Measurements from ENCODE around the gene TCEA2. TPM values are rescaled to one million over a fixed set of nuclear protein-coding genes. Genes with fewer than 3 reads are reported as not detected.

Gene TCEA2
- total and polyA plus RNA-seq, 2 experiments from 2014 or later, result 96.0 to 169 TPM

GRCh38 chr20:64077094-64077493 is 14.1 kb downstream of the TCEA2 start:
- no peak for DNase-seq (ENCODE audit: low read depth in 1 of 2, low spot score in 1 of 2)
- no peaks in the 10 kb centered on the region for H3K9me3 ChIP-seq (ENCODE audit: low read depth)
- no peak overlapping the region for H3K27ac ChIP-seq
- H3K36me3 ChIP-seq, result peaks cover under 1% of the 10 kb centered on the region
- no peak for TF ChIP-seq CTCF (IDR thresholded peaks at IDR 0.05; ENCODE audit: low read depth, low read length)
- no peak overlapping the region for H3K4me3 ChIP-seq
- H3K4me1 ChIP-seq (ENCODE audit: low read depth), result peaks cover 12% of the 10 kb centered on the region
- no peaks in the 10 kb centered on the region for H3K27me3 ChIP-seq

- H3K9me3 ChIP-seq (ENCODE audit: low read depth), result no peaks in the 10 kb centered on the region
- peaks cover 17% of the 10 kb centered on the region for H3K4me1 ChIP-seq (ENCODE audit: low read depth)
- H3K27me3 ChIP-seq, result no peaks in the 10 kb centered on the region
- no peak overlapping the region for H3K27ac ChIP-seq
- no peaks in the 10 kb centered on the region for H3K36me3 ChIP-seq
- H3K4me3 ChIP-seq, result no peak overlapping the region
- DNase-seq (ENCODE audit: low read depth in 1 of 2, low spot score in 1 of 2), result no peak
- TF ChIP-seq CTCF (IDR thresholded peaks at IDR 0.05; ENCODE audit: low read depth, low read length), result no peak
Observed at GRCh38 chr20:64077541-64077875, 14.5 kb downstream of the TCEA2 start.

GRCh38 chr20:64077876-64078551 is 15.0 kb downstream of the TCEA2 start:
- DNase-seq (ENCODE audit: low read depth in 1 of 2, low spot score in 1 of 2), result no peak
- no peaks in the 10 kb centered on the region for H3K27me3 ChIP-seq
- no peak overlapping the region for H3K27ac ChIP-seq
- no peak overlapping the region for H3K4me3 ChIP-seq
- no peak for TF ChIP-seq CTCF (IDR thresholded peaks at IDR 0.05; ENCODE audit: low read depth, low read length)
- peaks cover 17% of the 10 kb centered on the region for H3K4me1 ChIP-seq (ENCODE audit: low read depth)
- H3K9me3 ChIP-seq (ENCODE audit: low read depth), result no peaks in the 10 kb centered on the region
- no peaks in the 10 kb centered on the region for H3K36me3 ChIP-seq

GRCh38 chr20:64078934-64079272 is 15.9 kb downstream of the TCEA2 start:
- TF ChIP-seq CTCF (IDR thresholded peaks at IDR 0.05; ENCODE audit: low read depth, low read length), result no peak
- no peaks in the 10 kb centered on the region for H3K9me3 ChIP-seq (ENCODE audit: low read depth)
- no peak overlapping the region for H3K27ac ChIP-seq
- DNase-seq (ENCODE audit: low read depth in 1 of 2, low spot score in 1 of 2), result no peak
- no peaks in the 10 kb centered on the region for H3K36me3 ChIP-seq
- peaks cover 17% of the 10 kb centered on the region for H3K4me1 ChIP-seq (ENCODE audit: low read depth)
- H3K4me3 ChIP-seq, result peak overlapping the region; percentile 82
- peaks cover 3% of the 10 kb centered on the region for H3K27me3 ChIP-seq

GRCh38 chr20:64079273-64080012 is 16.4 kb downstream of the TCEA2 start, which contains the start of gene RGS19:
TSS of gene RGS19 (minus strand) at chr20:64079518. CDS start at chr20:64076886, 2,632 bp downstream.
- TF ChIP-seq CTCF (IDR thresholded peaks at IDR 0.05; ENCODE audit: low read depth, low read length), result no peak
- Histone ChIP-seq H3K27me3 (peaks cover 9% of the 10 kb centered on the region), H3K4me1 (ENCODE audit: low read depth) (peaks cover 17% of the 10 kb centered on the region), H3K4me3 (peak within 1 kb of the TSS; percentile 82), H3K9me3 (ENCODE audit: low read depth) (no peaks in the 10 kb centered on the region), H3K36me3 (no peaks in the 10 kb centered on the region), H3K27ac (no peak within 1 kb of the TSS)
- peak; percentile 74 to 86 for DNase-seq (ENCODE audit: low read depth in 1 of 2, low spot score in 1 of 2)

Data from cardiac muscle cell (in vitro differentiated cells and primary cell).